SK-N-SH treated with all-trans-retinoic acid at 6 μM for 48 hours (cell line): Measurements from ENCODE around the gene VSX2.

ENCODE experiments used
- ATAC-seq: fragments of 200-7000 bp; cut with Tn5 transposase; 3 replicates; pipeline ENCODE4 v1.9.1; 2020; ENCODE audit warnings: mild to moderate bottlenecking, moderate library complexity
- ARNTL ChIP-seq: fragments of 450-650 bp; formaldehyde crosslinking; IDR thresholded peaks from 2 replicates; pipeline ENCODE4 v1.5.0; 2020; ENCODE audit warnings: low read depth, mild to moderate bottlenecking, moderate library complexity, borderline replicate concordance
- BACH2 ChIP-seq: fragments of 250-450 bp; sonication (Bioruptor Pico); IDR thresholded peaks from 2 replicates; pipeline ENCODE4 v1.9.0; 2021; ENCODE audit warnings: mild to moderate bottlenecking, borderline replicate concordance
- CSDC2 ChIP-seq: fragments of 250-450 bp; sonication (Bioruptor Pico); IDR thresholded peaks from 2 replicates; pipeline ENCODE4 v1.5.0; 2020; ENCODE audit warnings: mild to moderate bottlenecking, moderate library complexity
- ESRRG ChIP-seq: fragments of 250-450 bp; sonication (Bioruptor Pico); IDR thresholded peaks from 2 replicates; pipeline ENCODE4 v1.6.1; 2021; ENCODE audit warnings: mild to moderate bottlenecking
- GLIS3 ChIP-seq: fragments of 250-450 bp; sonication (Bioruptor Pico); IDR thresholded peaks from 2 replicates; pipeline ENCODE4 v1.5.0; 2020; ENCODE audit warnings: mild to moderate bottlenecking, moderate library complexity
- OSR1 ChIP-seq: fragments of 250-450 bp; sonication (Bioruptor Pico); IDR thresholded peaks from 2 replicates; pipeline ENCODE4 v1.8.0; 2022; ENCODE audit warnings: moderate library complexity, mild to moderate bottlenecking, inconsistent platforms
- RARB ChIP-seq: fragments of 250-450 bp; sonication (Bioruptor Pico); IDR thresholded peaks from 2 replicates; pipeline ENCODE4 v1.8.0; 2021; ENCODE audit warnings: mild to moderate bottlenecking, moderate library complexity
- SNAI2 ChIP-seq: fragments of 250-450 bp; sonication (Bioruptor Pico); IDR thresholded peaks from 2 replicates; pipeline ENCODE4 v1.5.0; 2020; ENCODE audit warnings: mild to moderate bottlenecking, moderate library complexity
- TCF4 ChIP-seq: fragments of 250-450 bp; sonication (Bioruptor Pico); IDR thresholded peaks from 2 replicates; pipeline ENCODE4 v1.8.0; 2021; ENCODE audit warnings: mild to moderate bottlenecking, moderate library complexity, borderline replicate concordance
- TOX ChIP-seq: fragments of 250-450 bp; sonication (Bioruptor Pico); IDR thresholded peaks from 2 replicates; pipeline ENCODE4 v1.8.0; 2021; ENCODE audit warnings: mild to moderate bottlenecking, moderate library complexity, borderline replicate concordance
- ZC3H10 ChIP-seq: fragments of 250-450 bp; sonication (Bioruptor Pico); IDR thresholded peaks from 2 replicates; pipeline ENCODE4 v1.5.1; 2021; ENCODE audit warnings: mild to moderate bottlenecking, moderate library complexity
- ZNF70 ChIP-seq: fragments of 450-650 bp; formaldehyde crosslinking; IDR thresholded peaks from 2 replicates; pipeline ENCODE4 v1.5.0; 2020; ENCODE audit warnings: mild to moderate bottlenecking, moderate library complexity
- ZNF8 ChIP-seq: fragments of 450-650 bp; formaldehyde crosslinking; IDR thresholded peaks from 2 replicates; pipeline ENCODE4 v1.5.0; 2020; ENCODE audit warnings: mild to moderate bottlenecking, moderate library complexity
- TF ChIP-seq, protein P1 (sequence below): fragments of 250-450 bp; sonication (Bioruptor Pico); IDR thresholded peaks from 2 replicates; pipeline ENCODE4 v1.5.1; 2021; ENCODE audit warnings: mild to moderate bottlenecking, moderate library complexity
- TF ChIP-seq, protein P2 (sequence below): fragments of 250-450 bp; sonication (Bioruptor Pico); IDR thresholded peaks from 2 replicates; pipeline ENCODE4 v1.8.0; 2020; ENCODE audit warnings: mild to moderate bottlenecking, moderate library complexity, borderline replicate concordance
- TF ChIP-seq, protein P3 (sequence below): fragments of 250-450 bp; sonication (Bioruptor Pico); IDR thresholded peaks from 2 replicates; pipeline ENCODE4 v1.5.1; 2020; ENCODE audit warnings: low read depth, mild to moderate bottlenecking, moderate library complexity
- TF ChIP-seq, protein P4 (sequence below): fragments of 250-450 bp; sonication (Bioruptor Pico); IDR thresholded peaks from 2 replicates; pipeline ENCODE4 v1.5.0; 2020; ENCODE audit warnings: mild to moderate bottlenecking, moderate library complexity
- TF ChIP-seq, protein P5 (sequence below): fragments of 250-450 bp; sonication (Bioruptor Pico); IDR thresholded peaks from 2 replicates; pipeline ENCODE4 v1.8.0; 2021; ENCODE audit warnings: low read depth, mild to moderate bottlenecking, moderate library complexity, borderline replicate concordance

Gene VSX2

DNA sequence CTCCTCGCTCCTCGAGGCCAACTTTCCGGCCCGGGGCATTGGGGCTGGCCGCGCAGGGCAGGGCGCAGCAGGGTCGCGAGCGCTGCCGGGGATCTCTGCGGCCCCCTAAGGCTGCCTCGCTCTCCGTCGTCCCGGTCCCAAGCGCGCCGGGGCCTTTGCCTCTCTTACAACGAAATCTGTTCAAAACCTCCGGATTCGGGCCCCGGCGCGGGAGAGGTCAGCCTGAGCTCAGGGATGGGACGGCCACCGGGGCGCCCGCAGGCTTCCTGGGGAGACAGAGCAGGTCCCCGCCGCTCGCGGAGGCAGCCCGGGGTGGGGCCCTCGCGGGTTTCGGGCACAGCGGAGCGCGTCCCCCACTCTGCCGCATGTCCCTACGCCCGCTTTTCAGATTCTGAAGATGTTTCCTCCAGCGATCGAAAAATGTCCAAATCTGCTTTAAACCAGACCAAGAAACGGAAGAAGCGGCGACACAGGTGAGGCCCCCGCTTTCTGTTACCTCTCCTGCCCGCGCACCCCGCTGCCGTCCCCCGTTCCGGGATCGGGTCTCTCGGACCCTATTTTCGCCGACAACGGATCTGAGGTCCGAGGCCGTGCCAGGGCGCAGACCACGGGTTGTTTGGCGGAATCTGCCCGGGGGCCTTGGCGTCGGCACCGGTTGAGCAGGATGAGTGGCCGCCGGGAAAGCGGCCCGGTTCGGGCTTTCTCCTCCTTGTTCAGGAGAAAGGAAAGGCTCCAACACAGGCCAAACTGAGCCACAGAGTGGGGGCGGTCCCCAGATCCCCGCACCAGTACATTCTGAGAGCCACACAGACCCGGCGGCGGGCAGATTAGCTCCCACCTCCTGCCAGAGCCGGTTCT is 1.8 kb downstream of the VSX2 start:
- no peak for TF ChIP-seq ZC3H10 (CRISPR knock-in tag)
- TF ChIP-seq, protein P1, sequence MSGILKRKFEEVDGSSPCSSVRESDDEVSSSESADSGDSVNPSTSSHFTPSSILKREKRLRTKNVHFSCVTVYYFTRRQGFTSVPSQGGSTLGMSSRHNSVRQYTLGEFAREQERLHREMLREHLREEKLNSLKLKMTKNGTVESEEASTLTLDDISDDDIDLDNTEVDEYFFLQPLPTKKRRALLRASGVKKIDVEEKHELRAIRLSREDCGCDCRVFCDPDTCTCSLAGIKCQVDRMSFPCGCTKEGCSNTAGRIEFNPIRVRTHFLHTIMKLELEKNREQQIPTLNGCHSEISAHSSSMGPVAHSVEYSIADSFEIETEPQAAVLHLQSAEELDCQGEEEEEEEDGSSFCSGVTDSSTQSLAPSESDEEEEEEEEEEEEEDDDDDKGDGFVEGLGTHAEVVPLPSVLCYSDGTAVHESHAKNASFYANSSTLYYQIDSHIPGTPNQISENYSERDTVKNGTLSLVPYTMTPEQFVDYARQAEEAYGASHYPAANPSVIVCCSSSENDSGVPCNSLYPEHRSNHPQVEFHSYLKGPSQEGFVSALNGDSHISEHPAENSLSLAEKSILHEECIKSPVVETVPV (CRISPR knock-in tag) = no peak
- TF ChIP-seq ZNF70 = no peak
- TF ChIP-seq ZNF8 (CRISPR knock-in tag) = no peak
- TF ChIP-seq, protein P2, sequence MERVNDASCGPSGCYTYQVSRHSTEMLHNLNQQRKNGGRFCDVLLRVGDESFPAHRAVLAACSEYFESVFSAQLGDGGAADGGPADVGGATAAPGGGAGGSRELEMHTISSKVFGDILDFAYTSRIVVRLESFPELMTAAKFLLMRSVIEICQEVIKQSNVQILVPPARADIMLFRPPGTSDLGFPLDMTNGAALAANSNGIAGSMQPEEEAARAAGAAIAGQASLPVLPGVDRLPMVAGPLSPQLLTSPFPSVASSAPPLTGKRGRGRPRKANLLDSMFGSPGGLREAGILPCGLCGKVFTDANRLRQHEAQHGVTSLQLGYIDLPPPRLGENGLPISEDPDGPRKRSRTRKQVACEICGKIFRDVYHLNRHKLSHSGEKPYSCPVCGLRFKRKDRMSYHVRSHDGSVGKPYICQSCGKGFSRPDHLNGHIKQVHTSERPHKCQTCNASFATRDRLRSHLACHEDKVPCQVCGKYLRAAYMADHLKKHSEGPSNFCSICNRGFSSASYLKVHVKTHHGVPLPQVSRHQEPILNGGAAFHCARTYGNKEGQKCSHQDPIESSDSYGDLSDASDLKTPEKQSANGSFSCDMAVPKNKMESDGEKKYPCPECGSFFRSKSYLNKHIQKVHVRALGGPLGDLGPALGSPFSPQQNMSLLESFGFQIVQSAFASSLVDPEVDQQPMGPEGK (CRISPR knock-in tag) = no peak
- no peak for TF ChIP-seq TOX (CRISPR knock-in tag)
- TF ChIP-seq SNAI2 (CRISPR knock-in tag) = no peak
- TF ChIP-seq ESRRG = no peak
- TF ChIP-seq, protein P3, sequence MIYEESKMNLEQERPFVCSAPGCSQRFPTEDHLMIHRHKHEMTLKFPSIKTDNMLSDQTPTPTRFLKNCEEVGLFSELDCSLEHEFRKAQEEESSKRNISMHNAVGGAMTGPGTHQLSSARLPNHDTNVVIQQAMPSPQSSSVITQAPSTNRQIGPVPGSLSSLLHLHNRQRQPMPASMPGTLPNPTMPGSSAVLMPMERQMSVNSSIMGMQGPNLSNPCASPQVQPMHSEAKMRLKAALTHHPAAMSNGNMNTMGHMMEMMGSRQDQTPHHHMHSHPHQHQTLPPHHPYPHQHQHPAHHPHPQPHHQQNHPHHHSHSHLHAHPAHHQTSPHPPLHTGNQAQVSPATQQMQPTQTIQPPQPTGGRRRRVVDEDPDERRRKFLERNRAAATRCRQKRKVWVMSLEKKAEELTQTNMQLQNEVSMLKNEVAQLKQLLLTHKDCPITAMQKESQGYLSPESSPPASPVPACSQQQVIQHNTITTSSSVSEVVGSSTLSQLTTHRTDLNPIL = no peak
- no peak for TF ChIP-seq RARB (CRISPR knock-in tag)
- no peak for TF ChIP-seq CSDC2 (CRISPR knock-in tag)
- no peak for TF ChIP-seq ARNTL (CRISPR knock-in tag)
- TF ChIP-seq, protein P4, sequence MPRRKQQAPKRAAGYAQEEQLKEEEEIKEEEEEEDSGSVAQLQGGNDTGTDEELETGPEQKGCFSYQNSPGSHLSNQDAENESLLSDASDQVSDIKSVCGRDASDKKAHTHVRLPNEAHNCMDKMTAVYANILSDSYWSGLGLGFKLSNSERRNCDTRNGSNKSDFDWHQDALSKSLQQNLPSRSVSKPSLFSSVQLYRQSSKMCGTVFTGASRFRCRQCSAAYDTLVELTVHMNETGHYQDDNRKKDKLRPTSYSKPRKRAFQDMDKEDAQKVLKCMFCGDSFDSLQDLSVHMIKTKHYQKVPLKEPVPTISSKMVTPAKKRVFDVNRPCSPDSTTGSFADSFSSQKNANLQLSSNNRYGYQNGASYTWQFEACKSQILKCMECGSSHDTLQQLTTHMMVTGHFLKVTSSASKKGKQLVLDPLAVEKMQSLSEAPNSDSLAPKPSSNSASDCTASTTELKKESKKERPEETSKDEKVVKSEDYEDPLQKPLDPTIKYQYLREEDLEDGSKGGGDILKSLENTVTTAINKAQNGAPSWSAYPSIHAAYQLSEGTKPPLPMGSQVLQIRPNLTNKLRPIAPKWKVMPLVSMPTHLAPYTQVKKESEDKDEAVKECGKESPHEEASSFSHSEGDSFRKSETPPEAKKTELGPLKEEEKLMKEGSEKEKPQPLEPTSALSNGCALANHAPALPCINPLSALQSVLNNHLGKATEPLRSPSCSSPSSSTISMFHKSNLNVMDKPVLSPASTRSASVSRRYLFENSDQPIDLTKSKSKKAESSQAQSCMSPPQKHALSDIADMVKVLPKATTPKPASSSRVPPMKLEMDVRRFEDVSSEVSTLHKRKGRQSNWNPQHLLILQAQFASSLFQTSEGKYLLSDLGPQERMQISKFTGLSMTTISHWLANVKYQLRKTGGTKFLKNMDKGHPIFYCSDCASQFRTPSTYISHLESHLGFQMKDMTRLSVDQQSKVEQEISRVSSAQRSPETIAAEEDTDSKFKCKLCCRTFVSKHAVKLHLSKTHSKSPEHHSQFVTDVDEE = no peak
- no peak for TF ChIP-seq OSR1 (CRISPR knock-in tag)
- ATAC-seq = peak; percentile 23

DNA sequence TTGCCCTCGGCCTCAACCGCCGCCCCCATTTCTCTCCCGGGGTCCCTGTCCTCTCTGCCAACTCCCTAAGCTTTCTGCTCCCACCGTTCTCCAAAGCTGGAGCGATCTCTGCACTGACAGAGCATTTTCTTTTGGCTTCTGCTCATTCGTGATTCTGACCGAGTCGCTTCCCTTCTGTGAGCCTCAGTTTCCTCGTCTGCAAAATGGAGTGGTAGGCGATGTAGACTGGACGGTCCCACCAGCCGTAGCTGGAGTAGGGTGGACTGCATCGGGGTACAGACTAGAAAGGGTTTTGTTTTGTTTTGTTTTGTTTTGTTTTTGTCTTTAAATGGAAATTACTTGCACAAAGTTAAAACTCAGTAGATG is 2.4 kb downstream of the VSX2 start:
- ATAC-seq = no peak
- TF ChIP-seq, protein P4 = no peak
- no peak for TF ChIP-seq ZNF8 (CRISPR knock-in tag)
- TF ChIP-seq, protein P5, sequence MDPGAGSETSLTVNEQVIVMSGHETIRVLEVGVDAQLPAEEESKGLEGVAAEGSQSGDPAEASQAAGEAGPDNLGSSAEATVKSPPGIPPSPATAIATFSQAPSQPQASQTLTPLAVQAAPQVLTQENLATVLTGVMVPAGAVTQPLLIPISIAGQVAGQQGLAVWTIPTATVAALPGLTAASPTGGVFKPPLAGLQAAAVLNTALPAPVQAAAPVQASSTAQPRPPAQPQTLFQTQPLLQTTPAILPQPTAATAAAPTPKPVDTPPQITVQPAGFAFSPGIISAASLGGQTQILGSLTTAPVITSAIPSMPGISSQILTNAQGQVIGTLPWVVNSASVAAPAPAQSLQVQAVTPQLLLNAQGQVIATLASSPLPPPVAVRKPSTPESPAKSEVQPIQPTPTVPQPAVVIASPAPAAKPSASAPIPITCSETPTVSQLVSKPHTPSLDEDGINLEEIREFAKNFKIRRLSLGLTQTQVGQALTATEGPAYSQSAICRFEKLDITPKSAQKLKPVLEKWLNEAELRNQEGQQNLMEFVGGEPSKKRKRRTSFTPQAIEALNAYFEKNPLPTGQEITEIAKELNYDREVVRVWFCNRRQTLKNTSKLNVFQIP = no peak
- no peak for TF ChIP-seq RARB (CRISPR knock-in tag)
- TF ChIP-seq, protein P1 (CRISPR knock-in tag) = no peak
- no peak for TF ChIP-seq TCF4 (CRISPR knock-in tag)
- TF ChIP-seq BACH2 (CRISPR knock-in tag) = no peak
- no peak for TF ChIP-seq ESRRG
- TF ChIP-seq, protein P2 (CRISPR knock-in tag) = no peak
- TF ChIP-seq SNAI2 (CRISPR knock-in tag) = no peak
- TF ChIP-seq ARNTL (CRISPR knock-in tag) = no peak
- TF ChIP-seq TOX (CRISPR knock-in tag) = no peak
- no peak for TF ChIP-seq GLIS3
- TF ChIP-seq, protein P3 = no peak
